ENCODE measurements around the gene PPFIA1.
A peak's percentile ranks its signal among the peaks of the same experiment; 100 is the strongest.

Gene PPFIA1

GRCh38 chr11:70332567-70332966, 62.1 kb downstream of the PPFIA1 start:
- no peak for DNase-seq (ENCODE audit: low read depth)
- TF ChIP-seq CTCF (conservative IDR thresholded peaks at IDR 0.05; ENCODE audit: control insufficient read depth, insufficient read depth, low read depth, low read length) = no peak
- no peak overlapping the region for H3K4me3 ChIP-seq (ENCODE audit: control insufficient read depth, low read depth, low read length)

- peak; percentile 81 for DNase-seq (ENCODE audit: low read depth)
- TF ChIP-seq CTCF (conservative IDR thresholded peaks at IDR 0.05; ENCODE audit: control insufficient read depth, insufficient read depth, low read depth, low read length) = no peak
- no peak overlapping the region for H3K4me3 ChIP-seq (ENCODE audit: control insufficient read depth, low read depth, low read length)
Measured at GRCh38 chr11:70333261-70333660, 62.8 kb downstream of the PPFIA1 start.

GRCh38 chr11:70334351-70334995, 64.0 kb downstream of the PPFIA1 start:
- H3K4me3 ChIP-seq (ENCODE audit: control insufficient read depth, low read depth, low read length) = no peak overlapping the region
- no peak for DNase-seq (ENCODE audit: low read depth)
- no peak for TF ChIP-seq CTCF (conservative IDR thresholded peaks at IDR 0.05; ENCODE audit: control insufficient read depth, insufficient read depth, low read depth, low read length)

GRCh38 chr11:70335511-70335910, 65.0 kb downstream of the PPFIA1 start:
- no peak for DNase-seq (ENCODE audit: low read depth)
- no peak overlapping the region for H3K4me3 ChIP-seq (ENCODE audit: control insufficient read depth, low read depth, low read length)
- no peak for TF ChIP-seq CTCF (conservative IDR thresholded peaks at IDR 0.05; ENCODE audit: control insufficient read depth, insufficient read depth, low read depth, low read length)

- no peak for TF ChIP-seq CTCF (conservative IDR thresholded peaks at IDR 0.05; ENCODE audit: control insufficient read depth, insufficient read depth, low read depth, low read length)
- H3K4me3 ChIP-seq (ENCODE audit: control insufficient read depth, low read depth, low read length) = no peak overlapping the region
- no peak for DNase-seq (ENCODE audit: low read depth)
Measured at GRCh38 chr11:70338594-70338993, 68.1 kb downstream of the PPFIA1 start.

- H3K4me3 ChIP-seq (ENCODE audit: control insufficient read depth, low read depth, low read length) = no peak overlapping the region
- no peak for DNase-seq (ENCODE audit: low read depth)
- no peak for TF ChIP-seq CTCF (conservative IDR thresholded peaks at IDR 0.05; ENCODE audit: control insufficient read depth, insufficient read depth, low read depth, low read length)
Measured at GRCh38 chr11:70339066-70339465, 68.6 kb downstream of the PPFIA1 start.
